ENCODE measurements around the gene PRKCQ.

The PRKCQ gene

GRCh38 chr10:6518791-6519429, 61.2 kb downstream of the PRKCQ start:
- Histone ChIP-seq H3K9me3 (ENCODE audit: control insufficient read depth in 5 of 5, low read length in 5 of 5) (no peaks in the 10 kb centered on the region), H3K36me3 (ENCODE audit: control insufficient read depth in 5 of 5, insufficient read depth in 5 of 5, low read length in 5 of 5) (no peaks in the 10 kb centered on the region), H3K27me3 (ENCODE audit: control insufficient read depth in 5 of 5, insufficient read depth in 4 of 5, low read length in 5 of 5) (peaks cover 0 to 8% (median 0%) of the 10 kb centered on the region in 5 donors), H3K4me3 (ENCODE audit: low read depth in 1 of 5, low read length in 5 of 5) (no peak overlapping the region), H3K27ac (ENCODE audit: low read depth, low read length) (no peak overlapping the region), H3K9ac (ENCODE audit: low read length in 5 of 5) (no peak overlapping the region), H3K4me1 (ENCODE audit: control insufficient read depth in 5 of 5, insufficient read depth in 5 of 5, low read length in 5 of 5) (no peaks in the 10 kb centered on the region)

GRCh38 chr10:6516929-6517284, 63.2 kb downstream of the PRKCQ start:
- no peaks in the 10 kb centered on the region for H3K9me3 ChIP-seq (ENCODE audit: control insufficient read depth in 5 of 5, low read length in 5 of 5)
- H3K4me1 ChIP-seq (ENCODE audit: control insufficient read depth in 5 of 5, insufficient read depth in 5 of 5, low read length in 5 of 5), result no peaks in the 10 kb centered on the region
- no peak overlapping the region for H3K4me3 ChIP-seq (ENCODE audit: low read depth in 1 of 5, low read length in 5 of 5)
- H3K9ac ChIP-seq (ENCODE audit: low read length in 5 of 5), result no peak overlapping the region
- no peak overlapping the region for H3K27ac ChIP-seq (ENCODE audit: low read depth, low read length)
- H3K36me3 ChIP-seq (ENCODE audit: control insufficient read depth in 5 of 5, insufficient read depth in 5 of 5, low read length in 5 of 5), result no peaks in the 10 kb centered on the region
- H3K27me3 ChIP-seq (ENCODE audit: control insufficient read depth in 5 of 5, insufficient read depth in 4 of 5, low read length in 5 of 5), result peaks cover 0 to 10% (median 0%) of the 10 kb centered on the region in 5 donors

- Histone ChIP-seq H3K4me1 (ENCODE audit: control insufficient read depth in 5 of 5, insufficient read depth in 5 of 5, low read length in 5 of 5) (no peaks in the 10 kb centered on the region), H3K27me3 (ENCODE audit: control insufficient read depth in 5 of 5, insufficient read depth in 4 of 5, low read length in 5 of 5) (peaks cover 0 to 10% (median 0%) of the 10 kb centered on the region in 5 donors), H3K36me3 (ENCODE audit: control insufficient read depth in 5 of 5, insufficient read depth in 5 of 5, low read length in 5 of 5) (no peaks in the 10 kb centered on the region), H3K4me3 (ENCODE audit: low read depth in 1 of 5, low read length in 5 of 5) (no peak overlapping the region), H3K9ac (ENCODE audit: low read length in 5 of 5) (no peak overlapping the region), H3K9me3 (ENCODE audit: control insufficient read depth in 5 of 5, low read length in 5 of 5) (no peaks in the 10 kb centered on the region), H3K27ac (ENCODE audit: low read depth, low read length) (no peak overlapping the region)
Observed at GRCh38 chr10:6516281-6516928, 63.7 kb downstream of the PRKCQ start.

- H3K27ac ChIP-seq (ENCODE audit: low read depth, low read length), result no peak overlapping the region
- no peaks in the 10 kb centered on the region for H3K9me3 ChIP-seq (ENCODE audit: control insufficient read depth in 5 of 5, low read length in 5 of 5)
- no peaks in the 10 kb centered on the region for H3K4me1 ChIP-seq (ENCODE audit: control insufficient read depth in 5 of 5, insufficient read depth in 5 of 5, low read length in 5 of 5)
- H3K4me3 ChIP-seq (ENCODE audit: low read depth in 1 of 5, low read length in 5 of 5), result no peak overlapping the region
- no peak overlapping the region for H3K9ac ChIP-seq (ENCODE audit: low read length in 5 of 5)
- H3K36me3 ChIP-seq (ENCODE audit: control insufficient read depth in 5 of 5, insufficient read depth in 5 of 5, low read length in 5 of 5), result no peaks in the 10 kb centered on the region
- peaks cover 0 to 8% (median 0%) of the 10 kb centered on the region in 5 donors for H3K27me3 ChIP-seq (ENCODE audit: control insufficient read depth in 5 of 5, insufficient read depth in 4 of 5, low read length in 5 of 5)
Observed at GRCh38 chr10:6514844-6515780, 65.0 kb downstream of the PRKCQ start.

- peaks cover 0 to 3% (median 0%) of the 10 kb centered on the region in 5 donors for H3K27me3 ChIP-seq (ENCODE audit: control insufficient read depth in 5 of 5, insufficient read depth in 4 of 5, low read length in 5 of 5)
Observed at GRCh38 chr10:6514180-6514579, 65.9 kb downstream of the PRKCQ start.

GRCh38 chr10:6513476-6513875, 66.6 kb downstream of the PRKCQ start:
- Histone ChIP-seq H3K4me3 (ENCODE audit: low read depth in 1 of 5, low read length in 5 of 5) (no peak overlapping the region), H3K9me3 (ENCODE audit: control insufficient read depth in 5 of 5, low read length in 5 of 5) (no peaks in the 10 kb centered on the region), H3K36me3 (ENCODE audit: control insufficient read depth in 5 of 5, insufficient read depth in 5 of 5, low read length in 5 of 5) (no peaks in the 10 kb centered on the region), H3K9ac (ENCODE audit: low read length in 5 of 5) (no peak overlapping the region), H3K27ac (ENCODE audit: low read depth, low read length) (no peak overlapping the region), H3K4me1 (ENCODE audit: control insufficient read depth in 5 of 5, insufficient read depth in 5 of 5, low read length in 5 of 5) (no peaks in the 10 kb centered on the region), H3K27me3 (ENCODE audit: control insufficient read depth in 5 of 5, insufficient read depth in 4 of 5, low read length in 5 of 5) (peaks cover 0 to 3% (median 0%) of the 10 kb centered on the region in 5 donors)

More at GRCh38 chr10:6514180-6514579, 65.9 kb downstream of the PRKCQ start:
- no peak overlapping the region for H3K27ac ChIP-seq (ENCODE audit: low read depth, low read length)
- no peak overlapping the region for H3K9ac ChIP-seq (ENCODE audit: low read length in 5 of 5)
- H3K4me1 ChIP-seq (ENCODE audit: control insufficient read depth in 5 of 5, insufficient read depth in 5 of 5, low read length in 5 of 5), result no peaks in the 10 kb centered on the region
- no peaks in the 10 kb centered on the region for H3K9me3 ChIP-seq (ENCODE audit: control insufficient read depth in 5 of 5, low read length in 5 of 5)
- H3K36me3 ChIP-seq (ENCODE audit: control insufficient read depth in 5 of 5, insufficient read depth in 5 of 5, low read length in 5 of 5), result no peaks in the 10 kb centered on the region
- H3K4me3 ChIP-seq (ENCODE audit: low read depth in 1 of 5, low read length in 5 of 5), result no peak overlapping the region

GRCh38 chr10:6512182-6512581, 67.9 kb downstream of the PRKCQ start:
- Histone ChIP-seq H3K27me3 (ENCODE audit: control insufficient read depth in 5 of 5, insufficient read depth in 4 of 5, low read length in 5 of 5) (peaks cover 0 to 3% (median 0%) of the 10 kb centered on the region in 5 donors), H3K9ac (ENCODE audit: low read length in 5 of 5) (no peak overlapping the region), H3K4me1 (ENCODE audit: control insufficient read depth in 5 of 5, insufficient read depth in 5 of 5, low read length in 5 of 5) (no peaks in the 10 kb centered on the region), H3K27ac (ENCODE audit: low read depth, low read length) (no peak overlapping the region), H3K4me3 (ENCODE audit: low read depth in 1 of 5, low read length in 5 of 5) (no peak overlapping the region), H3K9me3 (ENCODE audit: control insufficient read depth in 5 of 5, low read length in 5 of 5) (no peaks in the 10 kb centered on the region), H3K36me3 (ENCODE audit: control insufficient read depth in 5 of 5, insufficient read depth in 5 of 5, low read length in 5 of 5) (no peaks in the 10 kb centered on the region)

- Histone ChIP-seq H3K9me3 (ENCODE audit: control insufficient read depth in 5 of 5, low read length in 5 of 5) (no peaks in the 10 kb centered on the region), H3K36me3 (ENCODE audit: control insufficient read depth in 5 of 5, insufficient read depth in 5 of 5, low read length in 5 of 5) (no peaks in the 10 kb centered on the region), H3K4me3 (ENCODE audit: low read depth in 1 of 5, low read length in 5 of 5) (no peak overlapping the region), H3K4me1 (ENCODE audit: control insufficient read depth in 5 of 5, insufficient read depth in 5 of 5, low read length in 5 of 5) (no peaks in the 10 kb centered on the region), H3K27ac (ENCODE audit: low read depth, low read length) (no peak overlapping the region), H3K9ac (ENCODE audit: low read length in 5 of 5) (no peak overlapping the region), H3K27me3 (ENCODE audit: control insufficient read depth in 5 of 5, insufficient read depth in 4 of 5, low read length in 5 of 5) (peaks cover 0 to 3% (median 0%) of the 10 kb centered on the region in 5 donors)
Observed at GRCh38 chr10:6511347-6511746, 68.7 kb downstream of the PRKCQ start.

- no peaks in the 10 kb centered on the region for H3K4me1 ChIP-seq (ENCODE audit: control insufficient read depth in 5 of 5, insufficient read depth in 5 of 5, low read length in 5 of 5)
- peaks cover 0 to 1% (median 0%) of the 10 kb centered on the region in 5 donors for H3K27me3 ChIP-seq (ENCODE audit: control insufficient read depth in 5 of 5, insufficient read depth in 4 of 5, low read length in 5 of 5)
- no peak overlapping the region for H3K9ac ChIP-seq (ENCODE audit: low read length in 5 of 5)
- no peak overlapping the region for H3K4me3 ChIP-seq (ENCODE audit: low read depth in 1 of 5, low read length in 5 of 5)
- no peak overlapping the region for H3K27ac ChIP-seq (ENCODE audit: low read depth, low read length)
- H3K9me3 ChIP-seq (ENCODE audit: control insufficient read depth in 5 of 5, low read length in 5 of 5), result no peaks in the 10 kb centered on the region
- H3K36me3 ChIP-seq (ENCODE audit: control insufficient read depth in 5 of 5, insufficient read depth in 5 of 5, low read length in 5 of 5), result no peaks in the 10 kb centered on the region
Observed at GRCh38 chr10:6507311-6507710, 72.8 kb downstream of the PRKCQ start.

- H3K9me3 ChIP-seq (ENCODE audit: control insufficient read depth in 5 of 5, low read length in 5 of 5), result no peaks in the 10 kb centered on the region
- no peaks in the 10 kb centered on the region for H3K27me3 ChIP-seq (ENCODE audit: control insufficient read depth in 5 of 5, insufficient read depth in 4 of 5, low read length in 5 of 5)
- no peaks in the 10 kb centered on the region for H3K36me3 ChIP-seq (ENCODE audit: control insufficient read depth in 5 of 5, insufficient read depth in 5 of 5, low read length in 5 of 5)
- H3K4me1 ChIP-seq (ENCODE audit: control insufficient read depth in 5 of 5, insufficient read depth in 5 of 5, low read length in 5 of 5), result no peaks in the 10 kb centered on the region
- H3K9ac ChIP-seq (ENCODE audit: low read length in 5 of 5), result no peak overlapping the region
- no peak overlapping the region for H3K4me3 ChIP-seq (ENCODE audit: low read depth in 1 of 5, low read length in 5 of 5)
- H3K27ac ChIP-seq (ENCODE audit: low read depth, low read length), result no peak overlapping the region
Observed at GRCh38 chr10:6505300-6505699, 74.8 kb downstream of the PRKCQ start.

Data from subcutaneous abdominal adipose tissue (tissue), 5 donors.